Activated T-cell treated with anti-CD3 and anti-CD28 coated beads, Interleukin-2, amount 50 U/mL, for 24 hours (primary cell): ENCODE measurements around the gene AGBL4.

Experiments used
- DNase-seq: peaks from one replicate; pipeline ENCODE4 v3.0.0-alpha.2; 2020
- H3K27ac Mint-ChIP-seq: 2 replicates; pipeline ENCODE4 v1.8.0; 2020; ENCODE audit warnings: mild to moderate bottlenecking, mixed read lengths
- H3K27me3 Mint-ChIP-seq: 2 replicates; pipeline ENCODE4 v1.8.0; 2020; ENCODE audit warnings: mixed read lengths
- H3K36me3 Mint-ChIP-seq: 2 replicates; pipeline ENCODE4 v1.8.0; 2020; ENCODE audit warnings: low read depth, mixed read lengths
- H3K4me1 Mint-ChIP-seq: 2 replicates; pipeline ENCODE4 v1.8.0; 2020; ENCODE audit warnings: low read depth, mixed read lengths
- H3K4me3 Mint-ChIP-seq: 2 replicates; pipeline ENCODE4 v1.8.0; 2020; ENCODE audit warnings: mild to moderate bottlenecking, moderate library complexity, mixed read lengths
- H3K9me3 Mint-ChIP-seq: 2 replicates; pipeline ENCODE4 v1.8.0; 2020; ENCODE audit warnings: mixed read lengths

Gene AGBL4

GRCh38 chr1:49606082-49606481, 417.7 kb downstream of the AGBL4 start:
- Mint-ChIP-seq H3K4me1 (no peaks in the 10 kb centered on the region), H3K27ac (no peak overlapping the region), H3K9me3 (peaks cover 9% of the 10 kb centered on the region), H3K27me3 (no peaks in the 10 kb centered on the region), H3K4me3 (no peak overlapping the region), H3K36me3 (peaks cover 2% of the 10 kb centered on the region)
- no peak for DNase-seq

DNA sequence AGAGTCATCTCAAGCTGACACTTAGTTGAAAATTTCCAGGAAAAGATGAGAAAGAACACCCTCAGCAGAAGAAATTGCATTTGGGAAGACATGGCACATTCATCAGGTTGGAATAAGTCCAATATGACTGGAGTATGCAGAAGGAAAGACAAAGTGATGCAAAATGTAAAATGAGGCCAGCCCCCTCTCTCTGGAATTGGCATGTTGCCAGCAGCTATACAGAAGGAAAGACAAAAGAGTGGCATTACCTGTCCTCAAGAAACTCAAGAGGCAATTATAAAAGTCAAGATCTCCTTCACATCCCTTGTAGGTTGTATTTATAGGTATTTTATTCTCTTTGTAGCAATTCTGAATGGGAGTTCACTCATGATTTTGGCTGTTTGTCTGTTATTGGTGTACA, 426.3 kb downstream of the AGBL4 start:
- H3K36me3 Mint-ChIP-seq, result peaks cover 2% of the 10 kb centered on the region
- H3K27me3 Mint-ChIP-seq, result no peaks in the 10 kb centered on the region
- H3K4me1 Mint-ChIP-seq, result no peaks in the 10 kb centered on the region
- no peak overlapping the region for H3K27ac Mint-ChIP-seq
- no peak for DNase-seq
- H3K9me3 Mint-ChIP-seq, result peaks cover 16% of the 10 kb centered on the region
- no peak overlapping the region for H3K4me3 Mint-ChIP-seq

- Mint-ChIP-seq H3K4me1 (no peaks in the 10 kb centered on the region), H3K9me3 (peaks cover 32% of the 10 kb centered on the region), H3K4me3 (no peak overlapping the region), H3K27me3 (no peaks in the 10 kb centered on the region), H3K27ac (no peak overlapping the region), H3K36me3 (no peaks in the 10 kb centered on the region)
- DNase-seq, result no peak
Measured at GRCh38 chr1:49576327-49576901, 447.3 kb downstream of the AGBL4 start.

- no peak overlapping the region for H3K4me3 Mint-ChIP-seq
- no peaks in the 10 kb centered on the region for H3K27me3 Mint-ChIP-seq
- no peaks in the 10 kb centered on the region for H3K36me3 Mint-ChIP-seq
- H3K9me3 Mint-ChIP-seq, result peaks cover 7% of the 10 kb centered on the region
- H3K27ac Mint-ChIP-seq, result no peak overlapping the region
- H3K4me1 Mint-ChIP-seq, result no peaks in the 10 kb centered on the region
- DNase-seq, result no peak
Measured at GRCh38 chr1:49556676-49557234, 467.0 kb downstream of the AGBL4 start.

DNA sequence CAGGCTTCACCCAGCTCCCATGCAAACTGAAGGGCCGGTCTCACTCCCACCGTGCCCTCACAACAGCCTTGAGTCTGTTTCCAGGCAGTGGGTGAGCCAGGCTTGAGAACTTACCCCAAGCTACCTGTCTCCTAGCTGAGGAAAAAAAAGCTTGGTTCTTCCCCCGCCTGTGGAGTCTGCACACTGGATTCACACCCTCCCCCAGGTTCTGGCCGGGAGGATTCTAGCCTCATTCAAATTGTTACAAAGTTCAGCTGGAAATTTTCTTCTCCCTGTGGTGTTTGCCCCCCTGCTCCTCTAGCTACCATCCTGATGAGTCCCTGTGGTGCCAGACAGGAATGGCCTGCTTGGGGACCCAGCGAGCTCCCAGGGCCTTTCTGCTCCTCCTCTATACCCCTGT, 471.7 kb downstream of the AGBL4 start:
- H3K4me3 Mint-ChIP-seq, result no peak overlapping the region
- no peaks in the 10 kb centered on the region for H3K27me3 Mint-ChIP-seq
- no peak for DNase-seq
- no peaks in the 10 kb centered on the region for H3K4me1 Mint-ChIP-seq
- H3K36me3 Mint-ChIP-seq, result no peaks in the 10 kb centered on the region
- H3K27ac Mint-ChIP-seq, result no peak overlapping the region
- H3K9me3 Mint-ChIP-seq, result peaks cover 13% of the 10 kb centered on the region

GRCh38 chr1:49544615-49545014, 479.1 kb downstream of the AGBL4 start:
- Mint-ChIP-seq H3K4me1 (no peaks in the 10 kb centered on the region), H3K4me3 (no peak overlapping the region), H3K27ac (no peak overlapping the region), H3K27me3 (no peaks in the 10 kb centered on the region), H3K9me3 (peaks cover 17% of the 10 kb centered on the region), H3K36me3 (no peaks in the 10 kb centered on the region)
- DNase-seq, result no peak

- Mint-ChIP-seq H3K27me3 (no peaks in the 10 kb centered on the region), H3K4me3 (no peak overlapping the region), H3K27ac (no peak overlapping the region), H3K9me3 (peaks cover 18% of the 10 kb centered on the region), H3K36me3 (no peaks in the 10 kb centered on the region), H3K4me1 (no peaks in the 10 kb centered on the region)
- DNase-seq, result no peak
Measured at GRCh38 chr1:49541096-49541752, 482.5 kb downstream of the AGBL4 start.

- Mint-ChIP-seq H3K36me3 (no peaks in the 10 kb centered on the region), H3K27me3 (no peaks in the 10 kb centered on the region), H3K4me3 (no peak overlapping the region), H3K9me3 (no peaks in the 10 kb centered on the region), H3K4me1 (no peaks in the 10 kb centered on the region), H3K27ac (no peak overlapping the region)
- no peak for DNase-seq
Measured at GRCh38 chr1:49527606-49528305, 496.0 kb downstream of the AGBL4 start.

- DNase-seq, result no peak
- H3K4me1 Mint-ChIP-seq, result no peaks in the 10 kb centered on the region
- H3K9me3 Mint-ChIP-seq, result no peaks in the 10 kb centered on the region
- no peak overlapping the region for H3K27ac Mint-ChIP-seq
- no peaks in the 10 kb centered on the region for H3K36me3 Mint-ChIP-seq
- no peaks in the 10 kb centered on the region for H3K27me3 Mint-ChIP-seq
- H3K4me3 Mint-ChIP-seq, result no peak overlapping the region
Measured at GRCh38 chr1:49526672-49527071, 497.1 kb downstream of the AGBL4 start.

DNA sequence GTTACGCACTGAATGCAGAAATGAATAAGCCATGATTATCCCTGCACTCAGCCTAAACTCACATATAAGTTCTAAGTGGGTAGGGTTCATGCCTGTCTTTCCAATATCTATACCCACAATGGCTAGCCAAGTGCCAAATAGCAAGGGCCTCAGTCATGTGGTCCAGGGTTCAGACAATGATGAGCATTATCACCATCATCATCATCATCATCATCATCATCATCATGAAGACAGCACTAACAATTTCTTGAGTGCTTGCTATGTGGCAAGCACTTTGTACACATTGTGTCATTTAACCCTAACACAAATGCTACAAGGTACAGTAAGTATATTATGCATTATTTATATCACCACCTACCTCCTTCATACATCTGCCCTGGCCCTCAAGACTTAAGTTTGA, 500.0 kb downstream of the AGBL4 start:
- Mint-ChIP-seq H3K9me3 (no peaks in the 10 kb centered on the region), H3K4me1 (no peaks in the 10 kb centered on the region), H3K27me3 (no peaks in the 10 kb centered on the region), H3K4me3 (no peak overlapping the region), H3K36me3 (no peaks in the 10 kb centered on the region), H3K27ac (no peak overlapping the region)
- DNase-seq, result no peak

- Mint-ChIP-seq H3K27ac (no peak overlapping the region), H3K27me3 (no peaks in the 10 kb centered on the region), H3K36me3 (no peaks in the 10 kb centered on the region), H3K9me3 (peaks cover 2% of the 10 kb centered on the region), H3K4me3 (no peak overlapping the region), H3K4me1 (no peaks in the 10 kb centered on the region)
- DNase-seq, result no peak
Measured at GRCh38 chr1:49466961-49467360, 556.8 kb downstream of the AGBL4 start.

DNA sequence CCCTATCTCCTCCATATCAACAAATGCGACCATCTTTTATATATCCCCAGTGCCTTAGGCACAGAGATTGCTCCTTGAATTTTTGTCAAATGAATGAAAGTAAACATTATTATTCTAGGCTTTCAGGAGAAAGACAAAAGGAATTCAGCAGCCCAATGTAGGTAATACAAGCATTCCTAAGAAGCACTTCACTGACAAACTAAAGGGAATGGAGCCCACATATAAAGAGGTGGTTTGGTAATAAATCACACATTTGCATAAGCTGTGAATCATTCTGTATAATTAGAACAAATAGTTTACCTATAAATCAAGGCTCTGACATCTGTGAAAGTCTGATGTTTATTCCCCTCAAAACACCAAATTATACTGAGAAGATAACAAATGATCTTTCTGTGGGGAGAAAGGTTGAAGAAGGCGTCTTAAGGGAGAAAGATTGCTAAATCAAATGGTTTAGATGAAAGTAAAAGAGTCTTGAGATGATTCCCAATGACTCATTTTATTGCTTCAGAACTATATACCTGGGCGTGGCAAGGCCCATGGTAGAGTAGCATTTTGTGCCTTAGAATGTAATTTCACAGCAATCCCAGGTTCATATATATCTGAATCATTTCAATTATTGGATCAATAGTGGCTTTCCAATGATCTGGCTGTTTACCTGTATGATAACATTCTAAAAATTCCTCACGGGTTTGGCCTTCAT, 558.1 kb downstream of the AGBL4 start:
- H3K36me3 Mint-ChIP-seq, result no peaks in the 10 kb centered on the region

GRCh38 chr1:49448200-49448599, 575.6 kb downstream of the AGBL4 start:
- Mint-ChIP-seq H3K27me3 (no peaks in the 10 kb centered on the region), H3K27ac (no peak overlapping the region)

More for the DNA sequence above, 558.1 kb downstream of the AGBL4 start:
- H3K27ac Mint-ChIP-seq, result no peak overlapping the region
- H3K4me3 Mint-ChIP-seq, result no peak overlapping the region
- no peaks in the 10 kb centered on the region for H3K4me1 Mint-ChIP-seq
- DNase-seq, result no peak
- H3K9me3 Mint-ChIP-seq, result peaks cover 5% of the 10 kb centered on the region
- H3K27me3 Mint-ChIP-seq, result no peaks in the 10 kb centered on the region

DNA sequence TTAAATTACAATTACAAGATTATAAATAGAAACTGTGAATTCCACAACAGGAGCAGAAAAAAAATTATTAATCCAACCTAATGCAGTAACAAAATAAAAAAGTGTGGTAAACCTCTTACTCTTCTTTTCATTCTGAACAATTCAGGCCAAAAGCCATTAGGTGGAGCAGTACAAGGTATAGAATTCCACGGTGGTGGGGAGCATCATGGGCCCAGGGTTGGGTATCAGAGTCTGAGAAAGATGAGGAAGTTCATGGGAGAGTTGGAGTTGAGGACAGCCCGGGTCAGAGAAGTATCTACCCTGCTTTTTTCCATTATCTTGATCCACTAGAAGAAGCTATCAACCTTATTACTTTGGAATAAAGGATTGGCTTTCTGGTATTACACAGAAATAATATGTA, 586.9 kb downstream of the AGBL4 start:
- DNase-seq, result no peak
- no peaks in the 10 kb centered on the region for H3K4me1 Mint-ChIP-seq
- no peak overlapping the region for H3K27ac Mint-ChIP-seq
- H3K4me3 Mint-ChIP-seq, result no peak overlapping the region
- H3K36me3 Mint-ChIP-seq, result no peaks in the 10 kb centered on the region
- no peaks in the 10 kb centered on the region for H3K27me3 Mint-ChIP-seq
- H3K9me3 Mint-ChIP-seq, result peaks cover 13% of the 10 kb centered on the region

More at GRCh38 chr1:49448200-49448599, 575.6 kb downstream of the AGBL4 start:
- Mint-ChIP-seq H3K4me1 (no peaks in the 10 kb centered on the region), H3K9me3 (peaks cover 2% of the 10 kb centered on the region), H3K36me3 (no peaks in the 10 kb centered on the region), H3K4me3 (no peak overlapping the region)
- no peak for DNase-seq
